ENCODE results near the gene CDR2L.
"Not testable (repeated sequence)": the region's sequence is repeated elsewhere in the genome, so short reads cannot be mapped to it uniquely, and the experiment has no call there.

Gene CDR2L

GRCh38 chr17:74998783-74999182 is 11.4 kb downstream of the CDR2L start:
- Histone ChIP-seq H3K27me3 (ENCODE audit: control insufficient read depth in 5 of 5, insufficient read depth in 4 of 5, low read length in 5 of 5) (no peaks in the 10 kb centered on the region), H3K36me3 (ENCODE audit: control insufficient read depth in 5 of 5, insufficient read depth in 5 of 5, low read length in 5 of 5) (peaks cover 0 to 37% (median 36%) of the 10 kb centered on the region in 5 donors), H3K4me1 (ENCODE audit: control insufficient read depth in 5 of 5, insufficient read depth in 5 of 5, low read length in 5 of 5) (no peaks in the 10 kb centered on the region), H3K4me3 (ENCODE audit: low read depth in 1 of 5, low read length in 5 of 5) (no peak overlapping the region), H3K27ac (ENCODE audit: low read depth, low read length) (no peak overlapping the region), H3K9me3 (ENCODE audit: control insufficient read depth in 5 of 5, low read length in 5 of 5) (no peaks in the 10 kb centered on the region), H3K9ac (ENCODE audit: low read length in 5 of 5) (no peak overlapping the region)

GRCh38 chr17:74999523-74999922 is 12.1 kb downstream of the CDR2L start:
- Histone ChIP-seq H3K36me3 (ENCODE audit: control insufficient read depth in 5 of 5, insufficient read depth in 5 of 5, low read length in 5 of 5) (peaks cover 0 to 44% (median 43%) of the 10 kb centered on the region in 5 donors), H3K4me1 (ENCODE audit: control insufficient read depth in 5 of 5, insufficient read depth in 5 of 5, low read length in 5 of 5) (no peaks in the 10 kb centered on the region), H3K27me3 (ENCODE audit: control insufficient read depth in 5 of 5, insufficient read depth in 4 of 5, low read length in 5 of 5) (no peaks in the 10 kb centered on the region), H3K9me3 (ENCODE audit: control insufficient read depth in 5 of 5, low read length in 5 of 5) (no peaks in the 10 kb centered on the region), H3K4me3 (ENCODE audit: low read depth in 1 of 5, low read length in 5 of 5) (no peak overlapping the region), H3K27ac (ENCODE audit: low read depth, low read length) (no peak overlapping the region), H3K9ac (ENCODE audit: low read length in 5 of 5) (no peak overlapping the region)

- no peak overlapping the region for H3K9ac ChIP-seq (ENCODE audit: low read length in 5 of 5)
- H3K4me1 ChIP-seq (ENCODE audit: control insufficient read depth in 5 of 5, insufficient read depth in 5 of 5, low read length in 5 of 5) = no peaks in the 10 kb centered on the region
- H3K36me3 ChIP-seq (ENCODE audit: control insufficient read depth in 5 of 5, insufficient read depth in 5 of 5, low read length in 5 of 5) = peaks cover 0 to 57% (median 52%) of the 10 kb centered on the region in 5 donors
- no peak overlapping the region for H3K4me3 ChIP-seq (ENCODE audit: low read depth in 1 of 5, low read length in 5 of 5)
- H3K27me3 ChIP-seq (ENCODE audit: control insufficient read depth in 5 of 5, insufficient read depth in 4 of 5, low read length in 5 of 5) = no peaks in the 10 kb centered on the region
- H3K27ac ChIP-seq (ENCODE audit: low read depth, low read length) = no peak overlapping the region
- H3K9me3 ChIP-seq (ENCODE audit: control insufficient read depth in 5 of 5, low read length in 5 of 5) = no peaks in the 10 kb centered on the region
These were observed 14.7 kb downstream of the CDR2L start for GRCh38 chr17:75001915-75002843.

DNA sequence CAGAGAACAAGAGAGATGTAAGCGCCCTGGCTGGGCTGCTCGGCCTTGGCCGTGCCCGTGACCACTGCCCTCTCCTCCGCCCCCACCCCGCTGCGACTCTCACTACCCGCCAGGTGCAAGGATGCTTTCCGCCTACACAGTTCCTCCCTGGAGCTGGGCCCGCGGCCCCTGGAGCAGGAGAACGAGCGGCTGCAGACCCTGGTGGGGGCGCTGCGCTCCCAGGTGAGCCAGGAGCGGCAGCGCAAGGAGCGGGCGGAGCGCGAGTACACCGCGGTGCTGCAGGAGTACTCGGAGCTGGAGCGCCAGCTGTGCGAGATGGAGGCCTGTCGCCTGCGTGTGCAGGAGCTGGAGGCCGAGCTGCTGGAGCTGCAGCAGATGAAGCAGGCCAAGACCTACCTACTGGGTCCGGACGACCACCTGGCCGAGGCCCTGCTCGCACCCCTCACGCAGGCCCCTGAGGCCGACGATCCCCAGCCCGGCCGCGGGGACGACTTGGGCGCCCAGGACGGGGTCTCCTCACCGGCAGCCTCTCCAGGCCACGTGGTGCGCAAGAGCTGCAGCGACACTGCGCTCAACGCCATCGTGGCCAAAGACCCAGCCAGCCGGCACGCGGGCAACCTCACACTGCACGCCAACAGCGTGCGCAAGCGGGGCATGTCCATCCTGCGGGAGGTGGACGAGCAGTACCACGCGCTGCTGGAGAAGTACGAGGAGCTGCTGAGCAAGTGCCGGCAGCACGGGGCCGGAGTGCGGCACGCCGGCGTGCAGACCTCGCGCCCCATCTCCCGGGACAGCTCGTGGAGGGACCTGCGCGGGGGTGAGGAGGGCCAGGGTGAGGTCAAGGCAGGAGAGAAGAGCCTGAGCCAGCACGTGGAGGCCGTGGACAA is 15.9 kb downstream of the CDR2L start:
- Histone ChIP-seq H3K4me3 (ENCODE audit: low read depth in 1 of 5, low read length in 5 of 5) (no peak overlapping the region), H3K9ac (ENCODE audit: low read length in 5 of 5) (no peak overlapping the region), H3K27ac (ENCODE audit: low read depth, low read length) (no peak overlapping the region), H3K9me3 (ENCODE audit: control insufficient read depth in 5 of 5, low read length in 5 of 5) (no peaks in the 10 kb centered on the region), H3K27me3 (ENCODE audit: control insufficient read depth in 5 of 5, insufficient read depth in 4 of 5, low read length in 5 of 5) (no peaks in the 10 kb centered on the region), H3K36me3 (ENCODE audit: control insufficient read depth in 5 of 5, insufficient read depth in 5 of 5, low read length in 5 of 5) (peaks cover 0 to 57% (median 52%) of the 10 kb centered on the region in 5 donors), H3K4me1 (ENCODE audit: control insufficient read depth in 5 of 5, insufficient read depth in 5 of 5, low read length in 5 of 5) (no peaks in the 10 kb centered on the region)

DNA sequence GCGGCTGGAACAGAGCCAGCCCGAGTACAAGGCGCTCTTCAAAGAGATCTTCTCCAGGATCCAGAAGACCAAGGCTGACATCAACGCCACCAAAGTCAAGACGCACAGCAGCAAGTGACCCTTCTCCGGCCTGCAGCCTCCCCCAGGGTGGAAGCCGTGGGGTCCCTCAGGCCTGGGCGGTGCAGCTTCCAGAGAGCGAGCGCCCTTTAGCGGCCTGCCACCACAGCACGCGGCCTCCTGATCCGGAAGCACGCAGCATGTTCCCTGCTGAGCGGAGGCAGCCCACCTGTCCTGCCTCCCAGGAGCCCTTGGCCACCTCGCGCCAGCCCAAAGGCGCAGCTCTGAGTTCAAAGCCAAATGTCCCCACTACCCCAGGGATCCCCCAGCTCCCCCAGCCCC is 16.5 kb downstream of the CDR2L start:
- Histone ChIP-seq H3K4me3 (ENCODE audit: low read depth in 1 of 5, low read length in 5 of 5) (no peak overlapping the region), H3K36me3 (ENCODE audit: control insufficient read depth in 5 of 5, insufficient read depth in 5 of 5, low read length in 5 of 5) (peaks cover 0 to 57% (median 51%) of the 10 kb centered on the region in 5 donors), H3K9ac (ENCODE audit: low read length in 5 of 5) (no peak overlapping the region), H3K27ac (ENCODE audit: low read depth, low read length) (no peak overlapping the region), H3K4me1 (ENCODE audit: control insufficient read depth in 5 of 5, insufficient read depth in 5 of 5, low read length in 5 of 5) (no peaks in the 10 kb centered on the region), H3K27me3 (ENCODE audit: control insufficient read depth in 5 of 5, insufficient read depth in 4 of 5, low read length in 5 of 5) (no peaks in the 10 kb centered on the region), H3K9me3 (ENCODE audit: control insufficient read depth in 5 of 5, low read length in 5 of 5) (no peaks in the 10 kb centered on the region)

DNA sequence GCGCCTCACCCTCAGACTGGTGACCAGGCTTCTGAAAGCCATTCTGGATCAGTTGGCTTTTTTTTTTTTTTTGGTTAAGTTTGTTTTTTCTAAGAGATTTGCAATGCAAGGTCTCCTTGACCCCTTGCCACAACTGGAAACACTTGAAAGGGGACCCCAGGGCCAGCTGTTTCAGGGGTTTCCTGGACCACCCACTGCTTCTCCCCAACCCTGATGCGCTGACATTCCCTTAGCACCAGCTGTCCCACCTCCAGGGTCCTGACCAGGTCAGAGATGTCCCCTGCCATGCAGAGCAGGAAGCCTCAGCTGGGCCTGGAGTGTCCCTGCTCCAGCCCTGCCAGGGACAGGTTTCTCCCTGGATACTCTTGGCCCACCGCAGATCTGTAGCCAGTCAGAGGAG is 16.9 kb downstream of the CDR2L start:
- Histone ChIP-seq H3K36me3 (ENCODE audit: control insufficient read depth in 5 of 5, insufficient read depth in 5 of 5, low read length in 5 of 5) (peaks cover 0 to 55% (median 46%) of the 10 kb centered on the region in 5 donors), H3K4me3 (ENCODE audit: low read depth in 1 of 5, low read length in 5 of 5) (no peak overlapping the region)

DNA sequence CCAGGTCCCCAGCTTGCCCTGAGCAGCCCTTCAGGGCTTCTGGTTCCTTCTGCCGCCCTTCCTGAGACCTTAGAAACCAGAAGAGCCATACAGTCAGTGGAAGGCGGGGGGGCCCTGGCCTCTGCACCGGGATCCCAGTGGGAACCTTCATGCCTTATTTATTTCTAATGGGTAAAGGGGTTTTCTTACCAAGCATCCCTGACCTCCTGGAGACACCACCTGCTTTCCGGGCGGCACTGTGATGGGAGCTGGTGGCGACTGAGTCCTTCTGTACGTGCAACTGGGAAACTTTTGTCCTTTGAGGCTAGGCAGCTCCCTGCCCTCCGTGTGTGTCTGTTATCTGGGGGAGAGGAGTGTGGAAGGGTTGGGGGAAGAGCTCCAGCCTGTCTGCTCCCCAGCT is 17.9 kb downstream of the CDR2L start:
- Histone ChIP-seq H3K36me3 (ENCODE audit: control insufficient read depth in 5 of 5, insufficient read depth in 5 of 5, low read length in 5 of 5) (peaks cover 0 to 49% (median 43%) of the 10 kb centered on the region in 5 donors), H3K4me1 (ENCODE audit: control insufficient read depth in 5 of 5, insufficient read depth in 5 of 5, low read length in 5 of 5) (no peaks in the 10 kb centered on the region), H3K9ac (ENCODE audit: low read length in 5 of 5) (no peak overlapping the region), H3K9me3 (ENCODE audit: control insufficient read depth in 5 of 5, low read length in 5 of 5) (no peaks in the 10 kb centered on the region), H3K27ac (ENCODE audit: low read depth, low read length) (no peak overlapping the region), H3K27me3 (ENCODE audit: control insufficient read depth in 5 of 5, insufficient read depth in 4 of 5, low read length in 5 of 5) (no peaks in the 10 kb centered on the region), H3K4me3 (ENCODE audit: low read depth in 1 of 5, low read length in 5 of 5) (no peak overlapping the region)

More for the DNA sequence above, 16.9 kb downstream of the CDR2L start:
- Histone ChIP-seq H3K27me3 (ENCODE audit: control insufficient read depth in 5 of 5, insufficient read depth in 4 of 5, low read length in 5 of 5) (no peaks in the 10 kb centered on the region), H3K4me1 (ENCODE audit: control insufficient read depth in 5 of 5, insufficient read depth in 5 of 5, low read length in 5 of 5) (no peaks in the 10 kb centered on the region), H3K9ac (ENCODE audit: low read length in 5 of 5) (no peak overlapping the region), H3K9me3 (ENCODE audit: control insufficient read depth in 5 of 5, low read length in 5 of 5) (no peaks in the 10 kb centered on the region), H3K27ac (ENCODE audit: low read depth, low read length) (no peak overlapping the region)

GRCh38 chr17:75006084-75006483 is 18.7 kb downstream of the CDR2L start:
- not testable (repeated sequence) for H3K27ac ChIP-seq (ENCODE audit: low read depth, low read length); H3K4me1 ChIP-seq (ENCODE audit: control insufficient read depth in 5 of 5, insufficient read depth in 5 of 5, low read length in 5 of 5); H3K4me3 ChIP-seq (ENCODE audit: low read depth in 1 of 5, low read length in 5 of 5); H3K9me3 ChIP-seq (ENCODE audit: control insufficient read depth in 5 of 5, low read length in 5 of 5); H3K9ac ChIP-seq (ENCODE audit: low read length in 5 of 5); H3K27me3 ChIP-seq (ENCODE audit: control insufficient read depth in 5 of 5, insufficient read depth in 4 of 5, low read length in 5 of 5)
- H3K36me3 ChIP-seq (ENCODE audit: control insufficient read depth in 5 of 5, insufficient read depth in 5 of 5, low read length in 5 of 5) = peaks cover 0 to 46% (median 42%) of the 10 kb centered on the region in 5 donors

DNA sequence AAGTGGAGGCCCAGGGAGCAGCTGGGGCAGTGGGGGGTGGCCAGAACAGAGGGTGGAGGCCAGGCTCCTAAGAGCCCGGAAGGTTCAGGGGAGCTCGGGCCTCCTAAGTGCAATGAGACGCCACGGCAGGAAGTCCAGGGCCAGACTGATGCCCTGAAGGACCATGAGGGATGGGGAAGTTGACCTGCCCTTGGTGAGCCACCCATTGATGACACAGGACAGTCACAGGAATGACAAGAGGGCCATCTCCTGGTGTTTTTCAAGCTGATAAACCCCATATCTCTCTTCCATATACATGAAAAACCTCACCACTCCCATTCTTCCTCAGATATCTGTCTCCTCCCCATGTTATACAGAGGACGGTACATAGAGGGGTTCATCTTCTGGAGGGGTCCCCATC is 19.2 kb downstream of the CDR2L start:
- Histone ChIP-seq H3K27ac (ENCODE audit: low read depth, low read length) (no peak overlapping the region), H3K36me3 (ENCODE audit: control insufficient read depth in 5 of 5, insufficient read depth in 5 of 5, low read length in 5 of 5) (peaks cover 0 to 41% (median 37%) of the 10 kb centered on the region in 5 donors), H3K9me3 (ENCODE audit: control insufficient read depth in 5 of 5, low read length in 5 of 5) (no peaks in the 10 kb centered on the region), H3K27me3 (ENCODE audit: control insufficient read depth in 5 of 5, insufficient read depth in 4 of 5, low read length in 5 of 5) (no peaks in the 10 kb centered on the region), H3K9ac (ENCODE audit: low read length in 5 of 5) (no peak overlapping the region), H3K4me1 (ENCODE audit: control insufficient read depth in 5 of 5, insufficient read depth in 5 of 5, low read length in 5 of 5) (peaks cover under 1 to 9% (median 8%) of the 10 kb centered on the region in 5 donors), H3K4me3 (ENCODE audit: low read depth in 1 of 5, low read length in 5 of 5) (no peak overlapping the region)

GRCh38 chr17:75008373-75008772 is 20.9 kb downstream of the CDR2L start:
- H3K4me1 ChIP-seq (ENCODE audit: control insufficient read depth in 5 of 5, insufficient read depth in 5 of 5, low read length in 5 of 5) = peaks cover 4 to 23% (median 23%) of the 10 kb centered on the region in 5 donors
- no peaks in the 10 kb centered on the region for H3K9me3 ChIP-seq (ENCODE audit: control insufficient read depth in 5 of 5, low read length in 5 of 5)

More at GRCh38 chr17:75008373-75008772, 20.9 kb downstream of the CDR2L start:
- no peak overlapping the region for H3K9ac ChIP-seq (ENCODE audit: low read length in 5 of 5)
- no peak overlapping the region for H3K4me3 ChIP-seq (ENCODE audit: low read depth in 1 of 5, low read length in 5 of 5)
- H3K27me3 ChIP-seq (ENCODE audit: control insufficient read depth in 5 of 5, insufficient read depth in 4 of 5, low read length in 5 of 5) = no peaks in the 10 kb centered on the region
- peaks cover 0 to 24% (median 20%) of the 10 kb centered on the region in 5 donors for H3K36me3 ChIP-seq (ENCODE audit: control insufficient read depth in 5 of 5, insufficient read depth in 5 of 5, low read length in 5 of 5)
- H3K27ac ChIP-seq (ENCODE audit: low read depth, low read length) = no peak overlapping the region

Measured in subcutaneous abdominal adipose tissue (tissue), 5 donors.